HEK293 (cell line): ENCODE measurements around the gene KLC1.

Experiments
- CTCF ChIA-PET: fragments of 350-600 bp; formaldehyde crosslinking; extraction: SDS; loops from one replicate; lab custom pipeline; 2021; ENCODE audit warnings: antibody characterized with exemption; lab: Yijun Ruan, JAX
- POLR2A ChIA-PET: fragments of 300-600 bp; formaldehyde crosslinking; extraction: SDS; loops from one replicate; lab custom pipeline; 2020; ENCODE audit warnings: antibody characterized with exemption, inconsistent platforms; lab: Yijun Ruan, JAX
- H3K27ac ChIP-seq: fragments of 200-500 bp; sonication (Bioruptor generic); 2 replicates; pipeline ENCODE4 v1.5.1; 2014; ENCODE audit warnings: low read depth, low read length, control low read depth, inconsistent platforms; ENCODE audit errors: extremely low read depth
- H3K36me3 ChIP-seq, 2 experiments: fragments of 200-500 bp in 1 of 2; sonication (Bioruptor generic) in 1 of 2; 1 replicate in 1 of 2; 2 replicates in 1 of 2; pipeline ENCODE4 v1.5.1; 2014 to 2017; ENCODE audit warnings: inconsistent platforms in 2 of 2, low read length in 2 of 2; ENCODE audit not compliant: control insufficient read depth in 2 of 2, insufficient read depth in 1 of 2
- H3K4me1 ChIP-seq: fragments of 200-500 bp; sonication (Bioruptor generic); 2 replicates; pipeline ENCODE4 v1.5.1; 2014; ENCODE audit warnings: mild to moderate bottlenecking, low read length, inconsistent platforms; ENCODE audit not compliant: control insufficient read depth, insufficient read depth
- H3K4me3 ChIP-seq: 2 replicates; pipeline ENCODE4 v1.5.1; 2011; ENCODE audit warnings: low read depth, mild to moderate bottlenecking, control low read depth, low read length, moderate library complexity
- H3K9me3 ChIP-seq: fragments of 200-500 bp; sonication (Bioruptor generic); 2 replicates; pipeline ENCODE4 v1.5.1; 2014; ENCODE audit warnings: low read depth, low read length, inconsistent platforms; ENCODE audit not compliant: control insufficient read depth, insufficient read depth
- HOXD13 ChIP-seq: sonication (generic); formaldehyde crosslinking; IDR thresholded peaks from 2 replicates; pipeline ENCODE4 v1.8.0; 2022; ENCODE audit warnings: missing genetic modification reagents, borderline replicate concordance
- KLF10 ChIP-seq: fragments of 450-650 bp; IDR thresholded peaks from 2 replicates; pipeline ENCODE4 v1.5.1; 2018; ENCODE audit warnings: missing biosample characterization, mild to moderate bottlenecking, missing genetic modification characterization
- PRDM1 ChIP-seq: fragments of 450-650 bp; formaldehyde crosslinking; IDR thresholded peaks from 2 replicates; pipeline ENCODE4; 2016; ENCODE audit warnings: missing biosample characterization, missing genetic modification characterization
- YY2 ChIP-seq: fragments of 450-650 bp; formaldehyde crosslinking; IDR thresholded peaks from 2 replicates; pipeline ENCODE4 v1.5.1; 2016; ENCODE audit warnings: missing biosample characterization, missing genetic modification characterization
- ZNF112 ChIP-seq: fragments of 450-650 bp; formaldehyde crosslinking; IDR thresholded peaks from 2 replicates; pipeline ENCODE4 v1.5.0; 2017; ENCODE audit warnings: missing biosample characterization, missing genetic modification characterization
- ZNF146 ChIP-seq: fragments of 450-650 bp; formaldehyde crosslinking; IDR thresholded peaks from 2 replicates; pipeline ENCODE4 v1.5.1; 2016; ENCODE audit warnings: missing biosample characterization, missing genetic modification characterization
- ZNF2 ChIP-seq: fragments of 450-650 bp; formaldehyde crosslinking; IDR thresholded peaks from 2 replicates; pipeline ENCODE4 v1.5.1; 2016; ENCODE audit warnings: missing biosample characterization, missing genetic modification characterization
- ZNF404 ChIP-seq: fragments of 450-650 bp; formaldehyde crosslinking; IDR thresholded peaks from 2 replicates; pipeline ENCODE4 v1.5.1; 2017; ENCODE audit warnings: missing biosample characterization, missing genetic modification characterization
- ZNF426 ChIP-seq: fragments of 450-650 bp; formaldehyde crosslinking; IDR thresholded peaks from 2 replicates; pipeline ENCODE4 v1.5.1; 2017; ENCODE audit warnings: missing biosample characterization, missing genetic modification characterization, mild to moderate bottlenecking, inconsistent platforms, moderate library complexity
- ZNF501 ChIP-seq: fragments of 450-650 bp; formaldehyde crosslinking; IDR thresholded peaks from 2 replicates; pipeline ENCODE4 v1.5.1; 2016; ENCODE audit warnings: missing biosample characterization, missing genetic modification characterization
- ZNF518A ChIP-seq: fragments of 450-650 bp; formaldehyde crosslinking; conservative IDR thresholded peaks from 2 replicates; pipeline ENCODE4 v1.5.1; 2016; ENCODE audit warnings: low read depth, missing biosample characterization, missing genetic modification characterization
- ZNF571 ChIP-seq: fragments of 450-650 bp; formaldehyde crosslinking; IDR thresholded peaks from 2 replicates; pipeline ENCODE4 v1.5.0; 2017; ENCODE audit warnings: missing biosample characterization, missing genetic modification characterization
- ZNF621 ChIP-seq: fragments of 450-650 bp; formaldehyde crosslinking; IDR thresholded peaks from 2 replicates; pipeline ENCODE4 v1.5.1; 2017; ENCODE audit warnings: missing biosample characterization, missing genetic modification characterization
- ZNF626 ChIP-seq: fragments of 450-650 bp; sonication (Bioruptor Pico); formaldehyde crosslinking; IDR thresholded peaks from 2 replicates; pipeline ENCODE4 v1.5.1; 2018; ENCODE audit warnings: missing biosample characterization, missing genetic modification characterization, inconsistent platforms
- ZNF658 ChIP-seq: fragments of 450-650 bp; formaldehyde crosslinking; IDR thresholded peaks from 2 replicates; pipeline ENCODE4; 2016; ENCODE audit warnings: missing biosample characterization, missing genetic modification characterization
- ZNF670 ChIP-seq: fragments of 450-650 bp; formaldehyde crosslinking; IDR thresholded peaks from 2 replicates; pipeline ENCODE4 v1.5.1; 2016; ENCODE audit warnings: missing biosample characterization, missing genetic modification characterization, low read depth
- ZNF707 ChIP-seq: fragments of 450-650 bp; formaldehyde crosslinking; IDR thresholded peaks from 2 replicates; pipeline ENCODE4 v1.5.1; 2016; ENCODE audit warnings: missing biosample characterization, missing genetic modification characterization
- ZSCAN23 ChIP-seq: fragments of 450-650 bp; formaldehyde crosslinking; IDR thresholded peaks from 2 replicates; pipeline ENCODE4 v1.5.1; 2016; ENCODE audit warnings: missing biosample characterization, missing genetic modification characterization
- ZSCAN4 ChIP-seq: fragments of 450-650 bp; formaldehyde crosslinking; IDR thresholded peaks from 2 replicates; pipeline ENCODE4 v1.5.1; 2017; ENCODE audit warnings: missing biosample characterization, missing genetic modification characterization
- TF ChIP-seq, protein P1 (sequence below): fragments of 450-650 bp; formaldehyde crosslinking; IDR thresholded peaks from 2 replicates; pipeline ENCODE4 v1.5.1; 2016; ENCODE audit warnings: missing biosample characterization, missing genetic modification characterization
- TF ChIP-seq, protein P2 (sequence below): fragments of 450-650 bp; formaldehyde crosslinking; IDR thresholded peaks from 2 replicates; pipeline ENCODE4 v1.5.1; 2016; ENCODE audit warnings: missing biosample characterization, missing genetic modification characterization

KLC1 gene

GRCh38 chr14:103621860-103622259 is 7.2 kb upstream of the KLC1 start:
- Histone ChIP-seq H3K9me3 (no peaks in the 10 kb centered on the region), H3K27ac (no peak overlapping the region), H3K4me1 (no peaks in the 10 kb centered on the region), H3K36me3 (no peaks in the 10 kb centered on the region), H3K4me3 (no peak overlapping the region)
- POLR2A ChIA-PET, result no interaction called here
- TF ChIP-seq ZNF658 (tag by site-specific recombination) (no peak), ZNF146 (tag by site-specific recombination) (no peak), ZNF2 (no peak), ZNF426 (tag by site-specific recombination) (no peak), KLF10 (tag by site-specific recombination) (no peak), ZSCAN23 (tag by site-specific recombination) (no peak), ZNF621 (no peak), ZNF501 (tag by site-specific recombination) (no peak), ZNF404 (tag by site-specific recombination) (no peak), ZNF571 (tag by site-specific recombination) (no peak), HOXD13 (CRISPR knock-in tag) (no peak), ZNF707 (tag by site-specific recombination) (no peak), ZNF112 (tag by site-specific recombination) (no peak)
- CTCF ChIA-PET, result no interaction called here

DNA sequence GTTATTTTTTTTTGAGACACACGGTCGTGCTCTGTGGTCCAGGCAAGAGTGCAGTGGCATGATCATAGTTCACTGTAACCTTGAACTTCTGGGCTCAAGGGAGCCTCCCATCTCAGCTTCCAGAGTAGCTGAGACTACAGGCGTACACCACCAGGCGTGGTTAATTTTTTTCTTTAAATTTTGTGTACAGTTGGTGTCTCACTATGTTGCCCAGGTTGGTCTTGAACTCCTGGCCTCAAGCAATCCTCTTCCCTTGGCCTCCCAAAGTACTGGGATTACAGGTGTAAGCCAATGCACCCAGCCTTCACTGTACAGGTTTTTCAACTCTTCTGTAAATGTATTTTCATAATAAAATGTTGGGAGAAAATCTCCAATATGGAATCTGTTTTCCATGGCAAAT is 5.7 kb upstream of the KLC1 start:
- no peaks in the 10 kb centered on the region for H3K4me1 ChIP-seq
- ChIA-PET CTCF (no interaction called here), POLR2A (no interaction called here)
- no peaks in the 10 kb centered on the region for H3K36me3 ChIP-seq
- TF ChIP-seq YY2 (tag by site-specific recombination) (no peak), ZSCAN4 (tag by site-specific recombination) (no peak), PRDM1 (tag by site-specific recombination) (no peak), ZNF670 (tag by site-specific recombination) (no peak)
- no peaks in the 10 kb centered on the region for H3K9me3 ChIP-seq
- no peak overlapping the region for H3K27ac ChIP-seq
- H3K4me3 ChIP-seq, result no peak overlapping the region

DNA sequence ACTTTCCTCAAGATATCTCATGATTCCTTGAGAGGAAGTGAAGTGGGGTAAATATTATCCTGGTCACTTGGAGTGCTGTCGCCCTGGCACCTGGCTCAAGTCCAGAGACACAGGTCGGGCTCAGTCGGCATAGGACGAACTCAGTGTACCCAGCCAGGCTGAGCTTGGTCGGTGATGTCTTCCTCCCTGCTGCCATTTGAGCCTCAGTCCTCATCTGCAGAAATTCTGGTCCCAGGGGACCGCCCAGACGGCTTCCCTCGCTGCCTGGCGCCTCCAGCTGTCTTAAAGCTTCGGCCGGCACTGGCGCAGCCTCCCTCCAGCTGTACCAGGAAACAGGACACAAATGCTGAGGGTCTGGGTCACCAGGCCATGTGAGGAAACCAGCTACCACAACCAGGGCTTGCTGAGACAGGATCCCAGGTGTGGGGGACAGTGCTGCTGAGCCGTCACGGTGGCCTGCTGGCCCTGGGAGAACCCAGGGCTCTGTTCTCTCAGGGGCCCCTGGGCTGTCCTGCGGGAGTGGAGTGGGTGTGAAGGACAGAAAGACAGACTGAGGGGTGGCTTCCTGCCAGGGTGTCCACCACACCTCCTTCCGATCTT is 5.0 kb upstream of the KLC1 start:
- POLR2A ChIA-PET, result no interaction called here
- CTCF ChIA-PET, result no interaction called here

More for the DNA sequence above, 5.0 kb upstream of the KLC1 start:
- Histone ChIP-seq H3K4me3 (no peak overlapping the region), H3K27ac (no peak overlapping the region), H3K36me3 (no peaks in the 10 kb centered on the region)
- no peak for TF ChIP-seq ZNF626 (tag by site-specific recombination)
- no peak for TF ChIP-seq ZNF518A (tag by site-specific recombination)
- TF ChIP-seq, protein P1, sequence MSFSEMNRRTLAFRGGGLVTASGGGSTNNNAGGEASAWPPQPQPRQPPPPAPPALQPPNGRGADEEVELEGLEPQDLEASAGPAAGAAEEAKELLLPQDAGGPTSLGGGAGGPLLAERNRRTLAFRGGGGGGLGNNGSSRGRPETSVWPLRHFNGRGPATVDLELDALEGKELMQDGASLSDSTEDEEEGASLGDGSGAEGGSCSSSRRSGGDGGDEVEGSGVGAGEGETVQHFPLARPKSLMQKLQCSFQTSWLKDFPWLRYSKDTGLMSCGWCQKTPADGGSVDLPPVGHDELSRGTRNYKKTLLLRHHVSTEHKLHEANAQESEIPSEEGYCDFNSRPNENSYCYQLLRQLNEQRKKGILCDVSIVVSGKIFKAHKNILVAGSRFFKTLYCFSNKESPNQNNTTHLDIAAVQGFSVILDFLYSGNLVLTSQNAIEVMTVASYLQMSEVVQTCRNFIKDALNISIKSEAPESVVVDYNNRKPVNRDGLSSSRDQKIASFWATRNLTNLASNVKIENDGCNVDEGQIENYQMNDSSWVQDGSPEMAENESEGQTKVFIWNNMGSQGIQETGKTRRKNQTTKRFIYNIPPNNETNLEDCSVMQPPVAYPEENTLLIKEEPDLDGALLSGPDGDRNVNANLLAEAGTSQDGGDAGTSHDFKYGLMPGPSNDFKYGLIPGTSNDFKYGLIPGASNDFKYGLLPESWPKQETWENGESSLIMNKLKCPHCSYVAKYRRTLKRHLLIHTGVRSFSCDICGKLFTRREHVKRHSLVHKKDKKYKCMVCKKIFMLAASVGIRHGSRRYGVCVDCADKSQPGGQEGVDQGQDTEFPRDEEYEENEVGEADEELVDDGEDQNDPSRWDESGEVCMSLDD (tag by site-specific recombination), result no peak
- TF ChIP-seq, protein P2, sequence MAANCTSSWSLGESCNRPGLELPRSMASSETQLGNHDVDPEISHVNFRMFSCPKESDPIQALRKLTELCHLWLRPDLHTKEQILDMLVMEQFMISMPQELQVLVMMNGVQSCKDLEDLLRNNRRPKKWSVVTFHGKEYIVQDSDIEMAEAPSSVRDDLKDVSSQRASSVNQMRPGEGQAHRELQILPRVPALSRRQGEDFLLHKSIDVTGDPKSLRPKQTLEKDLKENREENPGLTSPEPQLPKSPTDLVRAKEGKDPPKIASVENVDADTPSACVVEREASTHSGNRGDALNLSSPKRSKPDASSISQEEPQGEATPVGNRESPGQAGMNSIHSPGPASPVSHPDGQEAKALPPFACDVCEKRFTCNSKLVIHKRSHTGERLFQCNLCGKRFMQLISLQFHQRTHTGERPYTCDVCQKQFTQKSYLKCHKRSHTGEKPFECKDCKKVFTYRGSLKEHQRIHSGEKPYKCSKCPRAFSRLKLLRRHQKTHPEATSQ, result no peak
- TF ChIP-seq, all 188 proteins: peak for 0
- Histone ChIP-seq H3K4me1 (no peaks in the 10 kb centered on the region), H3K9me3 (no peaks in the 10 kb centered on the region)
